Fibroblast of lung (primary cell): ENCODE data around the gene RANGRF. TPM values are rescaled to one million over a fixed set of nuclear protein-coding genes. Genes with fewer than 3 reads are reported as not detected.

Experiments used
- DNase-seq, 2 donors: peaks; one replicate each; pipeline versions ENCODE4 v3.0.0 to v3.0.0-alpha.2; 2010; ENCODE audit warnings: low read depth in 2 of 2
- H2AFZ ChIP-seq: 2 replicates; pipeline ENCODE4 v1.5.1; 2012; ENCODE audit warnings: low read length, control low read depth, inconsistent platforms
- H3K27ac ChIP-seq: 2 replicates; pipeline ENCODE4 v1.5.1; 2011; ENCODE audit warnings: low read length, control low read depth; ENCODE audit not compliant: insufficient read depth
- H3K27me3 ChIP-seq: 2 replicates; pipeline ENCODE4 v1.5.1; 2011; ENCODE audit warnings: mild to moderate bottlenecking, low read length; ENCODE audit not compliant: control insufficient read depth, insufficient read depth
- H3K36me3 ChIP-seq: 2 replicates; pipeline ENCODE4 v1.5.1; 2011; ENCODE audit warnings: low read length; ENCODE audit not compliant: control insufficient read depth, insufficient read depth
- H3K4me1 ChIP-seq: 2 replicates; pipeline ENCODE4 v1.5.1; 2011; ENCODE audit warnings: low read length; ENCODE audit not compliant: control insufficient read depth, insufficient read depth; ENCODE audit errors: extremely low read depth
- H3K4me2 ChIP-seq: 2 replicates; pipeline ENCODE4 v1.5.1; 2011; ENCODE audit warnings: low read length, control low read depth; ENCODE audit not compliant: insufficient read depth; ENCODE audit errors: extremely low read depth
- H3K4me3 ChIP-seq, 4 experiments: fragments of 200-600 bp in 1 of 4; sonication (generic) in 1 of 4; replicated peaks in 1 of 4; 2 replicates each; pipeline ENCODE4 v1.5.1; 2011 to 2016; ENCODE audit warnings: low read length in 4 of 4, low read depth in 3 of 4, mild to moderate bottlenecking in 3 of 4, control low read depth in 2 of 4, inconsistent platforms in 1 of 4, mixed read lengths in 1 of 4; ENCODE audit not compliant: insufficient read depth in 1 of 4; ENCODE audit errors: control extremely low read depth in 1 of 4
- H3K79me2 ChIP-seq: 2 replicates; pipeline ENCODE4 v1.5.1; 2012; ENCODE audit warnings: mild to moderate bottlenecking, low read length, inconsistent platforms; ENCODE audit not compliant: control insufficient read depth, insufficient read depth
- H3K9ac ChIP-seq: 2 replicates; pipeline ENCODE4 v1.5.1; 2011; ENCODE audit warnings: mild to moderate bottlenecking, low read length, control low read depth; ENCODE audit not compliant: insufficient read depth
- H3K9me3 ChIP-seq: 2 replicates; pipeline ENCODE4 v1.5.1; 2012; ENCODE audit warnings: low read depth, low read length; ENCODE audit not compliant: control insufficient read depth, insufficient read depth
- H4K20me1 ChIP-seq: 2 replicates; pipeline ENCODE4 v1.5.1; 2011; ENCODE audit warnings: low read length; ENCODE audit not compliant: control insufficient read depth, insufficient read depth; ENCODE audit errors: extremely low read depth
- EZH2 ChIP-seq: IDR thresholded peaks from 2 replicates; pipeline ENCODE4 v1.5.1; 2012; ENCODE audit warnings: low read length, control low read depth, mild to moderate bottlenecking; ENCODE audit errors: missing control alignments
- polyA plus RNA-seq, 2 donors: library from polyadenylated mRNA; depleted of rRNA in 1 of 2; stranded (reverse) in 1 of 2; unstranded in 1 of 2; fragments of >200 nt; gene quantifications; 2 replicates each; pipeline ENCODE4 v1.2.1, GENCODE V29; 2011 to 2012; ENCODE audit warnings: missing spikeins in 1 of 2
- total RNA-seq: library from RNA; depleted of rRNA; stranded (reverse); fragments of >200 nt; gene quantifications from 2 replicates; pipeline ENCODE4 v1.2.1, GENCODE V29; 2014
- TF ChIP-seq, protein P1 (sequence below), 2 donors: IDR thresholded peaks in 1 of 2; conservative IDR thresholded peaks in 1 of 2; 1 replicate in 1 of 2; 2 replicates in 1 of 2; pipeline ENCODE4 v1.5.1; 2011 to 2012; ENCODE audit warnings: low read length in 2 of 2, control low read depth in 1 of 2, inconsistent platforms in 1 of 2, low read depth in 1 of 2, mild to moderate bottlenecking in 1 of 2

The RANGRF gene
- total and polyA plus RNA-seq, 2 donors (not counting 1 experiment from before 2014, with no cell fraction given), result 15.4 to 19.8 TPM

GRCh38 chr17:8253801-8254200 is 34.7 kb upstream of the RANGRF start:
- H3K9ac ChIP-seq, result no peak overlapping the region
- peaks cover 4% of the 10 kb centered on the region for H3K4me1 ChIP-seq
- H3K4me3 ChIP-seq, result no peak overlapping the region
- TF ChIP-seq, protein P1, sequence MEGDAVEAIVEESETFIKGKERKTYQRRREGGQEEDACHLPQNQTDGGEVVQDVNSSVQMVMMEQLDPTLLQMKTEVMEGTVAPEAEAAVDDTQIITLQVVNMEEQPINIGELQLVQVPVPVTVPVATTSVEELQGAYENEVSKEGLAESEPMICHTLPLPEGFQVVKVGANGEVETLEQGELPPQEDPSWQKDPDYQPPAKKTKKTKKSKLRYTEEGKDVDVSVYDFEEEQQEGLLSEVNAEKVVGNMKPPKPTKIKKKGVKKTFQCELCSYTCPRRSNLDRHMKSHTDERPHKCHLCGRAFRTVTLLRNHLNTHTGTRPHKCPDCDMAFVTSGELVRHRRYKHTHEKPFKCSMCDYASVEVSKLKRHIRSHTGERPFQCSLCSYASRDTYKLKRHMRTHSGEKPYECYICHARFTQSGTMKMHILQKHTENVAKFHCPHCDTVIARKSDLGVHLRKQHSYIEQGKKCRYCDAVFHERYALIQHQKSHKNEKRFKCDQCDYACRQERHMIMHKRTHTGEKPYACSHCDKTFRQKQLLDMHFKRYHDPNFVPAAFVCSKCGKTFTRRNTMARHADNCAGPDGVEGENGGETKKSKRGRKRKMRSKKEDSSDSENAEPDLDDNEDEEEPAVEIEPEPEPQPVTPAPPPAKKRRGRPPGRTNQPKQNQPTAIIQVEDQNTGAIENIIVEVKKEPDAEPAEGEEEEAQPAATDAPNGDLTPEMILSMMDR (conservative IDR thresholded peaks at IDR 0.05 in 1 of 2, IDR thresholded peaks at IDR 0.05 in 1 of 2; ENCODE audit: low read depth in 1 of 2, low read length in 2 of 2), result peak in 1 of 2 donors; percentile 31
- TF ChIP-seq EZH2, result no peak
- H3K79me2 ChIP-seq, result peaks cover 22% of the 10 kb centered on the region
- H3K9me3 ChIP-seq, result no peaks in the 10 kb centered on the region
- H3K4me2 ChIP-seq, result no peak overlapping the region
- H3K27me3 ChIP-seq, result no peaks in the 10 kb centered on the region
- no peaks in the 10 kb centered on the region for H4K20me1 ChIP-seq
- H3K36me3 ChIP-seq, result peaks cover 15% of the 10 kb centered on the region
- no peak overlapping the region for H3K27ac ChIP-seq
- peak in 1 of 2 donors; percentile 2 for DNase-seq
- no peak overlapping the region for H2AFZ ChIP-seq

GRCh38 chr17:8254881-8255280 is 33.6 kb upstream of the RANGRF start:
- no peak for TF ChIP-seq EZH2
- Histone ChIP-seq H3K27ac (no peak overlapping the region), H3K9ac (no peak overlapping the region), H3K27me3 (no peaks in the 10 kb centered on the region), H4K20me1 (no peaks in the 10 kb centered on the region), H2AFZ (no peak overlapping the region), H3K9me3 (no peaks in the 10 kb centered on the region), H3K4me1 (peaks cover 2% of the 10 kb centered on the region), H3K36me3 (peaks cover 15% of the 10 kb centered on the region), H3K4me2 (no peak overlapping the region), H3K79me2 (peaks cover 15% of the 10 kb centered on the region), H3K4me3 (no peak overlapping the region)
- DNase-seq, result no peak

DNA sequence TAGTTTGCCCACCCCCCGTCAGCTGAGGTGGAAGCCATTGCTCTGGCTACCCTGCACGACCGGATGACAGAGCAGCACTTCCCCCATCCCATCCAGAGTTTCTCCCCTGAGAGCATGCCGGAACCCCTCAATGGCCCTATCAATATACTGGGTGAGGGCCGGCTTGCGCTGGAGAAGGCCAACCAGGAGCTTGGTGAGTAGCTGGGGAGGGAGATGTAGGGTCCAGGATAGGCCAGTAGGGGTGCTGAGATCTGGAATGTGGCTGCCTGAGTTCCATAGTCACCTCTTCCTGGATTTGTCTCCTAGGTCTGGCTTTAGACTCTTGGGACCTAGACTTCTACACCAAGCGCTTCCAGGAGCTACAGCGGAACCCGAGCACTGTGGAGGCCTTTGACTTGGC is 33.0 kb upstream of the RANGRF start:
- Histone ChIP-seq H3K36me3 (peaks cover 16% of the 10 kb centered on the region), H4K20me1 (no peaks in the 10 kb centered on the region), H2AFZ (no peak overlapping the region), H3K4me1 (no peaks in the 10 kb centered on the region), H3K4me3 (no peak overlapping the region), H3K27me3 (no peaks in the 10 kb centered on the region), H3K27ac (no peak overlapping the region), H3K9ac (no peak overlapping the region), H3K9me3 (no peaks in the 10 kb centered on the region), H3K4me2 (no peak overlapping the region), H3K79me2 (peaks cover 9% of the 10 kb centered on the region)
- TF ChIP-seq, protein P1 (conservative IDR thresholded peaks at IDR 0.05 in 1 of 2, IDR thresholded peaks at IDR 0.05 in 1 of 2; ENCODE audit: low read depth in 1 of 2, low read length in 2 of 2), result no peak
- no peak for TF ChIP-seq EZH2
- DNase-seq, result no peak
